Activated naive CD8-positive, alpha-beta T cell treated with anti-CD3 and anti-CD28 coated beads, Interleukin-2, amount 10 ng/mL, durations not matched to agents 7 days and 5 days (primary cell): ENCODE results near the gene GPR22. TPM values are rescaled to one million over a fixed set of nuclear protein-coding genes. Genes with fewer than 3 reads are reported as not detected.

ENCODE experiments used
- ATAC-seq: fragments of 150-1000 bp; cut with Tn5 transposase; one replicate; pipeline ENCODE4 v1.10.0; 2021; ENCODE audit warnings: low read depth, moderate library complexity
- POLR2A ChIA-PET: fragments of 350-600 bp; sonication (Branson Sonifier 250); formaldehyde crosslinking; loops from one replicate; lab custom pipeline; 2021; ENCODE audit warnings: antibody characterized with exemption; lab: Charles Lee
- DNase-seq: peaks from one replicate; pipeline ENCODE4 v3.0.0; 2021
- H3K27ac Mint-ChIP-seq: one replicate; pipeline ENCODE4 v1.8.0; 2022; ENCODE audit warnings: mild to moderate bottlenecking, mixed read lengths
- H3K27me3 Mint-ChIP-seq: one replicate; pipeline ENCODE4 v1.8.0; 2022; ENCODE audit warnings: mild to moderate bottlenecking, moderate library complexity, mixed read lengths
- H3K36me3 Mint-ChIP-seq: one replicate; pipeline ENCODE4 v1.8.0; 2021; ENCODE audit warnings: mild to moderate bottlenecking, mixed read lengths
- H3K4me1 Mint-ChIP-seq: one replicate; pipeline ENCODE4 v1.8.0; 2021; ENCODE audit warnings: mixed read lengths
- H3K4me3 Mint-ChIP-seq: one replicate; pipeline ENCODE4 v1.8.0; 2022; ENCODE audit warnings: mild to moderate bottlenecking, moderate library complexity, mixed read lengths
- H3K9me3 Mint-ChIP-seq: one replicate; pipeline ENCODE4 v1.8.0; 2021; ENCODE audit warnings: mixed read lengths
- total RNA-seq, 2 experiments: library from RNA; stranded (reverse); gene quantifications; one replicate each; pipeline ENCODE4 v1.2.3, GENCODE V29; 2021

Gene GPR22
- total RNA-seq, 2 experiments from 2014 or later, result not detected

DNA sequence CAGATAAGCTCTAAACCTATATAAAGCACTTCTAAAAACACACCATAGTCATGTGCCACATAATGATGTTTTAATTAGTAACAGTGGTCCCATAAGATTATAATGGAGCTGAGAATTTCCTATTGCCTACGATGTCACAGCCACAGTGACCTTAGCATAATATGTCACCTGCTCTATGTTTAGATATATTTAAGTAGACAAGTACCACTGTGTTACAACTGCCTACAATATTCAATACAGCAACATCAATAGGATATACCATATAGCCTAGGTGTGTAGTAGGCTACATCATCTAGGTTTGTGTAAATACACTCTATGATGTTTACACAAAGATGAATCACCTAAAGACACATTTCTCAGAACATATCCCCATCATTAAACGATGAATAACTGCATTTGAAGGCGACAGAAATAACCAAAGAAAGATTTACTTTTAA is 24.5 kb downstream of the GPR22 start:
- Mint-ChIP-seq H3K27me3 (no peaks in the 10 kb centered on the region), H3K4me1 (peaks cover 11% of the 10 kb centered on the region), H3K27ac (no peak overlapping the region), H3K9me3 (peaks cover 1% of the 10 kb centered on the region), H3K4me3 (no peak overlapping the region), H3K36me3 (peaks cover 26% of the 10 kb centered on the region)
- no peak for ATAC-seq
- POLR2A ChIA-PET, result no interaction called here
- no peak for DNase-seq

GRCh38 chr7:107494884-107495283 is 25.0 kb downstream of the GPR22 start:
- DNase-seq (no peak), ATAC-seq (no peak)
- POLR2A ChIA-PET, result no interaction called here
- Mint-ChIP-seq H3K4me3 (no peak overlapping the region), H3K27ac (no peak overlapping the region), H3K9me3 (peaks cover 1% of the 10 kb centered on the region), H3K27me3 (no peaks in the 10 kb centered on the region), H3K36me3 (peaks cover 26% of the 10 kb centered on the region), H3K4me1 (peaks cover 9% of the 10 kb centered on the region)

GRCh38 chr7:107495516-107495915 is 25.7 kb downstream of the GPR22 start:
- DNase-seq (no peak), ATAC-seq (no peak)
- no peak overlapping the region for H3K4me3 Mint-ChIP-seq
- peaks cover 9% of the 10 kb centered on the region for H3K4me1 Mint-ChIP-seq
- H3K27ac Mint-ChIP-seq, result no peak overlapping the region
- H3K36me3 Mint-ChIP-seq, result peaks cover 26% of the 10 kb centered on the region
- H3K27me3 Mint-ChIP-seq, result no peaks in the 10 kb centered on the region
- H3K9me3 Mint-ChIP-seq, result peaks cover 1% of the 10 kb centered on the region
- POLR2A ChIA-PET, result no interaction called here

DNA sequence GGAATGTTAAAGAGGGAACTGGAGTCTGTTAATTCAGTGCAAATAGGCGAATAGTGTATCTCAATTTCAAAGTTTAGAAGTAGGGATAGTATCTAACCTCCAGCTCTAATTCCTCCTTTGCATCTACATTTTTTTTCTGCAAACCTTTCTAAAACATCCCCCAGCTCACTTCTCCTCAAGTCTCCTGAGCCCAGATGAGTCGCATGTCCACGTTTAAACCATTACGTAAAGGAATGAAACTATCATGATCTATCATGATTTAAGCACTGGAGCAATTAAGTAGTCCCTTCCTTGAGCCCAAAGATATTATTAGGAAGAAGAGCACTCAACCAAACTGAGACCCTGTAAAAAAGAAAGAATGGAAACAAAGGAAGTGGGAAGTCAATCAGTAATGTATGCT is 29.9 kb downstream of the GPR22 start:
- DNase-seq (no peak), ATAC-seq (no peak)
- Mint-ChIP-seq H3K27ac (no peak overlapping the region), H3K4me3 (no peak overlapping the region), H3K9me3 (peaks cover 1% of the 10 kb centered on the region), H3K36me3 (peaks cover 18% of the 10 kb centered on the region), H3K27me3 (no peaks in the 10 kb centered on the region), H3K4me1 (peaks cover 7% of the 10 kb centered on the region)
- POLR2A ChIA-PET, result no interaction called here

- peaks cover 13% of the 10 kb centered on the region for H3K36me3 Mint-ChIP-seq
- POLR2A ChIA-PET, result no interaction called here
- H3K27ac Mint-ChIP-seq, result no peak overlapping the region
- ATAC-seq, result no peak
- H3K9me3 Mint-ChIP-seq, result peaks cover 1% of the 10 kb centered on the region
- H3K4me3 Mint-ChIP-seq, result no peak overlapping the region
- H3K27me3 Mint-ChIP-seq, result no peaks in the 10 kb centered on the region
- DNase-seq, result no peak
- peaks cover 10% of the 10 kb centered on the region for H3K4me1 Mint-ChIP-seq
These were observed 31.7 kb downstream of the GPR22 start for GRCh38 chr7:107501593-107501992.

DNA sequence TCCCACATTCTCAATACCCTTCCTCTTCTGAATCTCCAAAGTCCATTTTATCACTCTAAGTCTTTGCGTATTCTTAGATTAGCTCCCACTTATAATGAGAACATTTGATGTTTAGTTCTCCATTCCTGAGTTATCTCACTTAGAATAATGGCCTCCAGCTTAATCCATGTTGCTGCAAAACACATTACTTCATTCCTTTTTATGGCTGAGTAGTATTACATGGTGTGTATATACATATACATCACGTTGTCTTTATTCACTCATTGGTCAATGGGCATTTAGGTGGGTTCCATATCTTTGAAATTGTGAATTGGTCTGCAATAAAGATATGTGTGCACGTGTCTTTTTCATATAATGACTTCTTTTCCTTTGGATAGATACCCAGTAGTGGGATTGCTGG is 32.3 kb downstream of the GPR22 start:
- ATAC-seq, result no peak
- DNase-seq, result no peak
- POLR2A ChIA-PET, result no interaction called here
- Mint-ChIP-seq H3K4me3 (no peak overlapping the region), H3K9me3 (no peaks in the 10 kb centered on the region), H3K4me1 (peaks cover 12% of the 10 kb centered on the region), H3K27me3 (no peaks in the 10 kb centered on the region), H3K27ac (no peak overlapping the region), H3K36me3 (peaks cover 11% of the 10 kb centered on the region)

GRCh38 chr7:107502797-107503196 is 32.9 kb downstream of the GPR22 start:
- DNase-seq (no peak), ATAC-seq (no peak)
- Mint-ChIP-seq H3K27ac (no peak overlapping the region), H3K9me3 (no peaks in the 10 kb centered on the region), H3K4me3 (no peak overlapping the region), H3K27me3 (no peaks in the 10 kb centered on the region), H3K36me3 (peaks cover 13% of the 10 kb centered on the region), H3K4me1 (peaks cover 12% of the 10 kb centered on the region)
- POLR2A ChIA-PET, result no interaction called here

DNA sequence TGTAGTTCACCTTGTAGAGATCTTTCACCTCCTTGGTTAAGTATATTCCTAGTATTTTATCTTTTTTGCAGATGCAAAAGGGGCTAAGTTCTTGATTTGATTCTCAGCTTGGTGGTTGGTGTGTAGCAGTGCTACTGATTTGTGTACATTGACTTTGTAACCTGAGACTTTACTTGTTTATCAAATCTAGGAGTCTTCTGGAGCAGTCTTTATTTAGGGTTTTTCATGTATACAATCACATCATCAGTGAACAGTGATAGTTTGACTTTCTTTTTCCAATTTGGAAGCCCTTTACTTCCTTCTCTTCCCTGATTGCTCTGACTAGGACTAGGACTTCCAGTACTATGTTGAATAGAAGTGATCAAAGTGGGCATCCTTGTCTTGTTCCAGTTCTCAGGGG is 33.8 kb downstream of the GPR22 start:
- H3K4me3 Mint-ChIP-seq, result no peak overlapping the region
- no peak for DNase-seq
- no peak overlapping the region for H3K27ac Mint-ChIP-seq
- POLR2A ChIA-PET, result no interaction called here
- peaks cover 17% of the 10 kb centered on the region for H3K36me3 Mint-ChIP-seq
- ATAC-seq, result no peak
- H3K4me1 Mint-ChIP-seq, result peaks cover 12% of the 10 kb centered on the region
- no peaks in the 10 kb centered on the region for H3K9me3 Mint-ChIP-seq
- H3K27me3 Mint-ChIP-seq, result no peaks in the 10 kb centered on the region

DNA sequence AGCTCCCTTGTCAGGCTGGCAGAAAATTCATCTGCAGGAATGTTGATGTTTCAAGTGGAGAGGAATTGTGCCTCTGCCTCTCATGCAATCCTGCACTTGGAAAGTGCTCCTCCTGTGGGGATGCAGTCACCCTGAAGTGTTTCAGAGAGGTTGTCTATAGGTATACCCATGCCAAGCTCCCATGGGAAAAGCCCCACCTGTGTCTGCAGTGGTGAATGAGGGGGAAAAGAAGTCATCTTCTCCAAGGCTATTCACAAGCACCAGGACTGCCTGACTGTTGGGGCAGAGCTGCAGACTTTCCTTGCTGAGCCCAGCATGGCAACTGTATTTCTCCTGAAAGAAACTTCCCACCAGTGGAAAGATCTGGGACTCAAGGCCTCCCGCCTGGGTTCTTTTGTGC is 35.5 kb downstream of the GPR22 start:
- peaks cover 23% of the 10 kb centered on the region for H3K36me3 Mint-ChIP-seq
- no peaks in the 10 kb centered on the region for H3K27me3 Mint-ChIP-seq
- ATAC-seq (no peak), DNase-seq (no peak)
- H3K9me3 Mint-ChIP-seq, result peaks cover 2% of the 10 kb centered on the region
- POLR2A ChIA-PET, result interaction anchor here (0.6 to 1.7 kb wide), 2 partner anchors 59 to 297 kb away, joined by 3 to 5 read pairs; partner anchors contain the start of genes COG5 and DUS4L
- no peak overlapping the region for H3K27ac Mint-ChIP-seq
- no peak overlapping the region for H3K4me3 Mint-ChIP-seq
- peaks cover 12% of the 10 kb centered on the region for H3K4me1 Mint-ChIP-seq

DNA sequence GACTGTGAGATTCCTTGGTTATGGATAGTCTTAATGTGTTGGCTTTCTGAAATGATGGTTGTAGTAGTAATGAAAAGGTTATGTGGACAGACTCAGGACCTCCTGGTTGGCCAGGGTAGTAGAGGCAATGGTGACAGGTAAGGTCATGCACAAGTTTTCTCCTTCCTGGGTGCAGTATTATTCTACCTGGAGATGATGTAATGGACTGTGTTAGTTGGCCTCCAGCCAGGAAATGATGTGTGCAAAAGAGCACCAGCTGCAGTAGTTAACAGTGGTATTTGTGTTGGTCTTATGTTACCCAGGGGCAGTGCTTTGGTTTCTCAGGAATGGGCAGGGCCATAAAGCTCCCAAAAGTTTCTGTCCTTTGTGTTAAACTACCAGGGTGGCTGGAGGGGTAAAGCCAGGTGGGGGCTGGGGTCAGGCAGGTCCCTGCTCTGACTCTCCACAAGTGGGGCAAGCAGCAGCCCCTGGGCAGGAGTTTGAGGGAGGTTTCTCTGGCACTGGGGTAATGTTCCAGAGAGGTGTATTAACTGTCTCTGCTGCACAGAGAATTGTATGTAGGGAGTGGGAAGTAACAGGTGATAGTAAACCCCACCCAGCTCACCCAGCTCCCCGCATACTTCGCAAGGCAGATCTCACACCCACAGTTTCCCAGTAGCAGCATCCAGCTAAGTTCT is 36.3 kb downstream of the GPR22 start:
- H3K36me3 Mint-ChIP-seq, result peaks cover 24% of the 10 kb centered on the region
- H3K9me3 Mint-ChIP-seq, result peaks cover 6% of the 10 kb centered on the region
- H3K27ac Mint-ChIP-seq, result peak overlapping the region; percentile 3
- H3K27me3 Mint-ChIP-seq, result no peaks in the 10 kb centered on the region
- ATAC-seq, result peak; percentile 70
- no peak overlapping the region for H3K4me3 Mint-ChIP-seq
- peaks cover 12% of the 10 kb centered on the region for H3K4me1 Mint-ChIP-seq
- POLR2A ChIA-PET, result interaction anchor here (0.6 to 1.7 kb wide), 2 partner anchors 58 to 296 kb away, joined by 3 to 5 read pairs; partner anchors contain the start of genes COG5 and DUS4L
- DNase-seq, result peak; percentile 28

DNA sequence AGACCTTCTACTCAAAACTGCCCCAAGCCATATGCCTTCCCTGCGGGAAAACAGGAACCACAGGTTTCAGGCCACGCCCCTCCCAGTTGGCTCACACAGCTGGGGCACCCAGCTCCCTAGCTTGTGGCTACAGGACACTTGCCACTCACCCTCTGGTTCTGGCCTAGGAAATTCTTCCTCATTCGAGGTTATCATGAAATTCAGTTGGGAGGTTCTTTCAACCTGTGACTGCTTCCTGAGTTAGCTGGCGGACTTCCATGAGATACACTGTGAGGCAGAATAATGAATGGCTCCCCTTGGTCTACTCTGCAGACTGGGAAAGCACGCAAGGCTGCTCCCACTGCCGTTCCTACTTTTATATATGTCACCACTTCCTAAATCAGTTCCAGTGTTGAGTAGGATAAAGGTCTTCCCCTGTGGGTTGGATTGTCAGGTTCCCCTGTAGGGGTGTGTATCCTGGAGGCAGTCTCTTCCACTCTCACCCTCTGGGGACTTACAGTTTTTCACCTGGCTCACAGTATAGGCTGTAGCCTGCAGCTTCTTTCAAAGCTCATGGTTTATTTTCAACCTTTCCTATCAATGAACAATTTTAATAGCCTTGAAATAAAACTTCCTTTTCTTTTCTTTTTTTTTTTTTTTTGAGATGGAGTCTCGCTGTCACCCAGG is 37.0 kb downstream of the GPR22 start:
- no peak overlapping the region for H3K4me3 Mint-ChIP-seq
- DNase-seq (no peak), ATAC-seq (no peak)
- H3K27ac Mint-ChIP-seq, result peak overlapping the region; percentile 3
- H3K4me1 Mint-ChIP-seq, result peaks cover 12% of the 10 kb centered on the region
- H3K9me3 Mint-ChIP-seq, result peaks cover 6% of the 10 kb centered on the region
- POLR2A ChIA-PET, result interaction anchor here (0.6 to 1.7 kb wide), 2 partner anchors 57 to 236 kb away, joined by 4 to 5 read pairs; partner anchors contain the start of genes COG5 and DUS4L
- H3K27me3 Mint-ChIP-seq, result no peaks in the 10 kb centered on the region
- H3K36me3 Mint-ChIP-seq, result peaks cover 25% of the 10 kb centered on the region
